GM12878 (cell line): Measurements from ENCODE around the gene DMXL1. TPM values are rescaled to one million over a fixed set of nuclear protein-coding genes. Genes with fewer than 3 reads are reported as not detected.

ENCODE experiments used
- ATAC-seq: fragments of 200-7000 bp; cut with Tn5 transposase; 3 replicates; pipeline ENCODE4 v1.9.1; 2020; ENCODE audit warnings: mild to moderate bottlenecking, moderate library complexity
- BruUV-seq: library from RNA; stranded (reverse); fragments of 400-500 nt; replicated peaks from 2 replicates; lab custom pipeline; 2021; lab: Mats Ljungman, UMichigan
- CTCF ChIA-PET: fragments of 300-600 bp; sonication (Branson Sonifier 250); formaldehyde crosslinking; extraction: SDS; loops from one replicate; lab custom pipeline; 2021; ENCODE audit warnings: inconsistent platforms; lab: Yijun Ruan, JAX
- POLR2A ChIA-PET: fragments of 350-600 bp; formaldehyde crosslinking; extraction: SDS; loops from one replicate; lab custom pipeline; 2021; ENCODE audit warnings: inconsistent platforms; lab: Charles Lee
- RAD21 ChIA-PET: fragments of 300-600 bp; sonication (Branson Sonifier 250); formaldehyde crosslinking; loops from one replicate; lab custom pipeline; 2023; ENCODE audit warnings: antibody characterized with exemption; ENCODE audit not compliant: unreplicated experiment; lab: Charles Lee
- SMC1A ChIA-PET: fragments of 300-600 bp; sonication (Branson Sonifier 250); formaldehyde crosslinking; loops from one replicate; lab custom pipeline; 2023; ENCODE audit not compliant: unreplicated experiment, uncharacterized antibody; lab: Charles Lee
- DNase-seq: peaks from one replicate; pipeline ENCODE4 v3.0.0-alpha.2; 2011; ENCODE audit warnings: low read depth, low spot score
- FAIRE-seq: peaks from 3 replicates; lab custom pipeline; 2011; peaks lifted over from hg19 to GRCh38; lab: Jason Lieb, UNC
- H2AFZ ChIP-seq: 2 replicates; pipeline ENCODE4 v1.6.0; 2011; ENCODE audit warnings: low read depth, low read length, control low read depth; ENCODE audit not compliant: control insufficient read depth
- H3K27ac ChIP-seq: 2 replicates; pipeline ENCODE4 v1.5.1; 2011; ENCODE audit warnings: control low read depth; ENCODE audit not compliant: control insufficient read depth, insufficient read depth
- H3K27me3 ChIP-seq, 2 experiments: replicated peaks in 1 of 2; 2 replicates each; pipeline versions ENCODE4 v1.6.0 to v1.6.1; 2011; ENCODE audit warnings: low read length in 1 of 2; ENCODE audit not compliant: control insufficient read depth in 2 of 2, insufficient read depth in 2 of 2
- H3K36me3 ChIP-seq, 2 experiments: 2 replicates each; pipeline ENCODE4 v1.5.1; 2011; ENCODE audit warnings: low read length in 1 of 2; ENCODE audit not compliant: control insufficient read depth in 2 of 2, insufficient read depth in 2 of 2
- H3K4me1 ChIP-seq: 2 replicates; pipeline ENCODE4 v1.6.1; 2011; ENCODE audit warnings: mild to moderate bottlenecking, low read length, moderate library complexity, mixed read lengths; ENCODE audit not compliant: control insufficient read depth, insufficient read depth
- H3K4me2 ChIP-seq: 2 replicates; pipeline ENCODE4 v1.6.0; 2011; ENCODE audit warnings: control low read depth; ENCODE audit not compliant: control insufficient read depth, insufficient read depth
- H3K4me3 ChIP-seq: fragments of 200-600 bp; sonication (generic); 2 replicates; pipeline ENCODE4 v1.5.1; 2016
- H3K79me2 ChIP-seq: 2 replicates; pipeline ENCODE4 v1.6.0; 2011; ENCODE audit warnings: low read length; ENCODE audit not compliant: control insufficient read depth, insufficient read depth
- H3K9ac ChIP-seq: 2 replicates; pipeline ENCODE4 v1.8.0; 2011; ENCODE audit warnings: low read length, control low read depth, mixed read lengths; ENCODE audit not compliant: control insufficient read depth, insufficient read depth
- H3K9me3 ChIP-seq: replicated peaks from 3 replicates; pipeline ENCODE4 v1.5.1; 2011; ENCODE audit warnings: mild to moderate bottlenecking, low read length; ENCODE audit not compliant: control insufficient read depth, insufficient read depth
- H4K20me1 ChIP-seq: 2 replicates; pipeline ENCODE4 v1.6.0; 2011; ENCODE audit not compliant: control insufficient read depth, insufficient read depth
- BCL11A ChIP-seq: IDR thresholded peaks from 2 replicates; pipeline ENCODE4 v1.6.1; 2011; ENCODE audit warnings: low read depth, low read length
- CBFB ChIP-seq: IDR thresholded peaks from 2 replicates; pipeline ENCODE4 v1.6.1; 2016; ENCODE audit warnings: antibody characterized with exemption, low read depth
- GABPA ChIP-seq: IDR thresholded peaks from 2 replicates; pipeline ENCODE4 v1.6.1; 2014; ENCODE audit warnings: antibody characterized with exemption, low read depth, mild to moderate bottlenecking, inconsistent platforms
- HDGF ChIP-seq: fragments of 450-650 bp; IDR thresholded peaks from 2 replicates; pipeline ENCODE4 v1.6.1; 2016; ENCODE audit warnings: antibody characterized with exemption
- SREBF2 ChIP-seq: IDR thresholded peaks from 2 replicates; pipeline ENCODE4 v1.6.1; 2012; ENCODE audit warnings: mild to moderate bottlenecking, low read length
- WRNIP1 ChIP-seq: IDR thresholded peaks from 2 replicates; pipeline ENCODE4 v1.6.1; 2011; ENCODE audit warnings: low read depth, low read length, improper control_type of control experiment, borderline replicate concordance
- ZNF24 ChIP-seq: fragments of 450-650 bp; IDR thresholded peaks from 2 replicates; pipeline ENCODE4 v1.6.1; 2017; ENCODE audit warnings: antibody characterized with exemption, mild to moderate bottlenecking
- ZZZ3 ChIP-seq: IDR thresholded peaks from 2 replicates; pipeline ENCODE4 v1.6.1; 2011; ENCODE audit warnings: low read depth; ENCODE audit not compliant: control insufficient read depth, insufficient read length
- WGBS: methylation state at CpG from one replicate; pipeline ENCODE4 v1.1.6; 2016; ENCODE audit warnings: low lambda C conversion rate; ENCODE audit not compliant: insufficient replicate concordance, insufficient coverage; ENCODE audit errors: missing lambda C conversion rate; 5-methylcytosine and 5-hydroxymethylcytosine counted together
- in situ Hi-C: fragments of 300-500 bp; cut with MboI; formaldehyde crosslinking; loops from 9 replicates; pipeline ENCODE4 v1.14.3; 2018; ENCODE audit warnings: mixed read lengths
- intact Hi-C: fragments of 100-400 bp; cut with micrococcal nuclease; formaldehyde crosslinking; loops from one replicate; pipeline ENCODE4 v1.14.2; 2022; ENCODE audit not compliant: unreplicated experiment
- polyA plus RNA-seq, 11 experiments: library from polyadenylated mRNA; depleted of rRNA in 4 of 11; unstranded in 6 of 11; stranded (reverse) in 5 of 11; fragments of >200 nt; fragmentation: Nextera tagmentation in 4 of 11; fragmentation: Illumina TruSeq in 1 of 11; extraction: Ambion mirVana in 4 of 11; extraction: Trizol in 1 of 11; gene quantifications; 1 replicate in 1 of 11; 2 replicates in 10 of 11; pipeline versions ENCODE4 v1.2.1 to v1.2.3, GENCODE V29; 2011 to 2016; ENCODE audit warnings: inconsistent platforms in 2 of 11, missing spikeins in 2 of 11, low read depth in 1 of 11
- total RNA-seq, 4 experiments: library from RNA; depleted of rRNA in 3 of 4; stranded (reverse); fragments of >200 nt in 3 of 4; fragmentation: Illumina TruSeq in 1 of 4; extraction: Trizol in 1 of 4; gene quantifications; 2 replicates each; pipeline versions ENCODE4 v1.2.1 to v1.2.3, GENCODE V29; 2013 to 2021
- TF ChIP-seq, protein P1 (sequence below): fragments of 450-650 bp; IDR thresholded peaks from 2 replicates; pipeline ENCODE4 v1.6.1; 2016; ENCODE audit warnings: mild to moderate bottlenecking
- TF ChIP-seq, protein P2 (sequence below): fragments of 150-350 bp; IDR thresholded peaks from 2 replicates; pipeline ENCODE4 v1.6.1; 2016; ENCODE audit warnings: low read depth, low read length

DMXL1 gene
- total and polyA plus RNA-seq, 10 of the 15 experiments (the other 5 are each of a cell fraction or from before 2014, with no cell fraction given): 9.1 to 67.7 (median 34.1) TPM

DNA sequence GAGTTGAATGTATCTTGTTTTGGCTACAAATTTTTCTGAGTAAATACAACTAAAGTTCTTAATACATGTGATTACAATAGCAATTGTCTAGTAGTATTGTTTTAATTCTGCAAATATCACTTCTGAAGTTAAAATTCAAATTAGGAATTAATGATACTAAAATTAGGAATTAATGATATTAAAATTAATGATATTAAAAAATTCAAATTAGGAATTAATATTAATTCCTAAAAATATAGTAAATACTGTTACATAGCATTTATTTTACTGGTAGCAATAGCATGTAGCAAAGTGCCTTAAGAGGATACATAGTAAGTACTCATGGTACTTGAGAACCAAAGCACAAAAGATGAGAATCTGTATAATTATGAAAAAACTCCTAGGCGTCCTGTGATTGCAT lies 136.2 kb downstream of the DMXL1 start:
- no peaks in the 10 kb centered on the region for H3K27me3 ChIP-seq
- ChIA-PET RAD21 (no interaction called here), POLR2A (no interaction called here), CTCF (no interaction called here), SMC1A (no interaction called here)
- no peak overlapping the region for H3K4me2 ChIP-seq
- no peak overlapping the region for H3K4me3 ChIP-seq
- no peaks in the 10 kb centered on the region for H3K4me1 ChIP-seq
- H3K36me3 ChIP-seq: peaks cover 0 to 7% of the 10 kb centered on the region in 2 experiments; a peak in 2 of 4 replicates
- intact Hi-C loops (no loop called here), in situ Hi-C loops (no loop called here)
- no peaks in the 10 kb centered on the region; the same call in 2 of the 3 replicates for H3K9me3 ChIP-seq
- peak; percentile 75 for TF ChIP-seq ZNF24
- no peak for TF ChIP-seq GABPA
- FAIRE-seq (no peak), ATAC-seq (no peak), DNase-seq (no peak)
- H3K27ac ChIP-seq: no peak overlapping the region
- no TSS peak for BruUV-seq
- H2AFZ ChIP-seq: no peak overlapping the region
- H4K20me1 ChIP-seq: no peaks in the 10 kb centered on the region
- no peak overlapping the region for H3K9ac ChIP-seq
- no peaks in the 10 kb centered on the region for H3K79me2 ChIP-seq
- WGBS: 94% methylated on average over 1 of the region's 1 CpG

DNA sequence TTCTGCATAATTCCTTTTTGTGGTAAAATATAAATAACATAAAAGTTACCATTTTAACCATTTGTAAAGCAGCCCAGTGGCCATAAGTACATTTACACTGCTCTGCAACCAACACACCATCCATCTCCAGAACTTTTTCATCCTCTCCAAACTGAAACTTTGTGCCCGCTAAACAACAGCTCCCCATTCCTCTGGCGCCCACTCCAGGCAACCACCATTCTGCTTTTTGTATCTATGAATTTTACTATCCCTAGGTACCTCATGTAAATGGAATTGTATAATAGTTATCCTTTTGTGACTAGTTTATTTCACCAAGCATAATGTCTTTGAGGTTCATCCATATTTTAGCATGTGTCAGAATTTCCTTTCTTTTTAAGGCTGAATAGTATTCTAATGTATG lies 141.1 kb downstream of the DMXL1 start:
- ATAC-seq (no peak), DNase-seq (no peak), FAIRE-seq (no peak)
- BruUV-seq: no TSS peak
- POLR2A ChIA-PET: no interaction called here
- no peaks in the 10 kb centered on the region for H3K9me3 ChIP-seq
- SMC1A ChIA-PET: interaction anchor here (1.6 kb wide), 1 partner anchor 200 kb away, joined by 4 read pairs; no protein-coding TSS in a partner anchor
- H3K4me2 ChIP-seq: no peak overlapping the region
- no peaks in the 10 kb centered on the region for H3K79me2 ChIP-seq
- no peaks in the 10 kb centered on the region for H4K20me1 ChIP-seq
- in situ Hi-C loops (no loop called here), intact Hi-C loops (loop anchor here (10.0 kb wide), 1 partner anchor 187 kb away; no protein-coding TSS in a partner anchor)
- H3K9ac ChIP-seq: no peak overlapping the region
- no peak for TF ChIP-seq WRNIP1
- TF ChIP-seq, protein P1, sequence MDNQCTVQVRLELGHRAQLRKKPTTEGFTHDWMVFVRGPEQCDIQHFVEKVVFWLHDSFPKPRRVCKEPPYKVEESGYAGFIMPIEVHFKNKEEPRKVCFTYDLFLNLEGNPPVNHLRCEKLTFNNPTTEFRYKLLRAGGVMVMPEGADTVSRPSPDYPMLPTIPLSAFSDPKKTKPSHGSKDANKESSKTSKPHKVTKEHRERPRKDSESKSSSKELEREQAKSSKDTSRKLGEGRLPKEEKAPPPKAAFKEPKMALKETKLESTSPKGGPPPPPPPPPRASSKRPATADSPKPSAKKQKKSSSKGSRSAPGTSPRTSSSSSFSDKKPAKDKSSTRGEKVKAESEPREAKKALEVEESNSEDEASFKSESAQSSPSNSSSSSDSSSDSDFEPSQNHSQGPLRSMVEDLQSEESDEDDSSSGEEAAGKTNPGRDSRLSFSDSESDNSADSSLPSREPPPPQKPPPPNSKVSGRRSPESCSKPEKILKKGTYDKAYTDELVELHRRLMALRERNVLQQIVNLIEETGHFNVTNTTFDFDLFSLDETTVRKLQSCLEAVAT: no peak
- TF ChIP-seq BCL11A: no peak
- no peak for TF ChIP-seq CBFB
- no peak for TF ChIP-seq SREBF2
- TF ChIP-seq, protein P2, sequence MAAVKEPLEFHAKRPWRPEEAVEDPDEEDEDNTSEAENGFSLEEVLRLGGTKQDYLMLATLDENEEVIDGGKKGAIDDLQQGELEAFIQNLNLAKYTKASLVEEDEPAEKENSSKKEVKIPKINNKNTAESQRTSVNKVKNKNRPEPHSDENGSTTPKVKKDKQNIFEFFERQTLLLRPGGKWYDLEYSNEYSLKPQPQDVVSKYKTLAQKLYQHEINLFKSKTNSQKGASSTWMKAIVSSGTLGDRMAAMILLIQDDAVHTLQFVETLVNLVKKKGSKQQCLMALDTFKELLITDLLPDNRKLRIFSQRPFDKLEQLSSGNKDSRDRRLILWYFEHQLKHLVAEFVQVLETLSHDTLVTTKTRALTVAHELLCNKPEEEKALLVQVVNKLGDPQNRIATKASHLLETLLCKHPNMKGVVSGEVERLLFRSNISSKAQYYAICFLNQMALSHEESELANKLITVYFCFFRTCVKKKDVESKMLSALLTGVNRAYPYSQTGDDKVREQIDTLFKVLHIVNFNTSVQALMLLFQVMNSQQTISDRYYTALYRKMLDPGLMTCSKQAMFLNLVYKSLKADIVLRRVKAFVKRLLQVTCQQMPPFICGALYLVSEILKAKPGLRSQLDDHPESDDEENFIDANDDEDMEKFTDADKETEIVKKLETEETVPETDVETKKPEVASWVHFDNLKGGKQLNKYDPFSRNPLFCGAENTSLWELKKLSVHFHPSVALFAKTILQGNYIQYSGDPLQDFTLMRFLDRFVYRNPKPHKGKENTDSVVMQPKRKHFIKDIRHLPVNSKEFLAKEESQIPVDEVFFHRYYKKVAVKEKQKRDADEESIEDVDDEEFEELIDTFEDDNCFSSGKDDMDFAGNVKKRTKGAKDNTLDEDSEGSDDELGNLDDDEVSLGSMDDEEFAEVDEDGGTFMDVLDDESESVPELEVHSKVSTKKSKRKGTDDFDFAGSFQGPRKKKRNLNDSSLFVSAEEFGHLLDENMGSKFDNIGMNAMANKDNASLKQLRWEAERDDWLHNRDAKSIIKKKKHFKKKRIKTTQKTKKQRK: no peak
- TF ChIP-seq HDGF: no peak
- TF ChIP-seq ZZZ3: no peak
- H2AFZ ChIP-seq: no peak overlapping the region
- H3K27ac ChIP-seq: no peak overlapping the region
- H3K27me3 ChIP-seq: no peaks in the 10 kb centered on the region
- H3K4me1 ChIP-seq: no peaks in the 10 kb centered on the region
- no peak overlapping the region for H3K4me3 ChIP-seq
- H3K36me3 ChIP-seq: peaks cover 0 to 2% of the 10 kb centered on the region in 2 experiments; a peak in 1 of 4 replicates
- CTCF ChIA-PET: interaction anchor here (1.0 kb wide), 1 partner anchor 200 kb away, joined by 3 read pairs; no protein-coding TSS in a partner anchor
- 94% methylated on average over 2 of the region's 2 CpGs for WGBS
- RAD21 ChIA-PET: no interaction called here
